DOHH2 (cell line): ENCODE data around the gene DLEC1.

Experiments
- H3F3A ChIP-seq: fragments of 200-600 bp; sonication (generic), shearing (Covaris generic); 2 replicates; pipeline ENCODE4 v1.6.0; 2016; ENCODE audit warnings: antibody characterized with exemption, mild to moderate bottlenecking; ENCODE audit not compliant: control insufficient read depth, insufficient read depth
- H3K27ac ChIP-seq: fragments of 200-600 bp; sonication (generic); 2 replicates; pipeline ENCODE4 v1.5.1; 2014; ENCODE audit warnings: low read depth, mild to moderate bottlenecking, low read length, moderate library complexity
- H3K27me3 ChIP-seq: fragments of 200-600 bp; sonication (generic); 2 replicates; pipeline ENCODE4 v1.6.1; 2014; ENCODE audit warnings: mild to moderate bottlenecking, low read length, mixed read lengths; ENCODE audit not compliant: control insufficient read depth
- H3K36me3 ChIP-seq: fragments of 200-600 bp; sonication (generic); 2 replicates; pipeline ENCODE4 v1.6.1; 2014; ENCODE audit warnings: mild to moderate bottlenecking, low read length, moderate library complexity, mixed read lengths; ENCODE audit not compliant: control insufficient read depth
- H3K4me1 ChIP-seq: fragments of 200-600 bp; sonication (generic); 2 replicates; pipeline ENCODE4 v1.6.1; 2014; ENCODE audit warnings: mild to moderate bottlenecking, low read length, mixed read lengths; ENCODE audit not compliant: control insufficient read depth
- H3K4me2 ChIP-seq: fragments of 200-600 bp; sonication (generic); 2 replicates; pipeline ENCODE4 v1.6.0; 2014; ENCODE audit warnings: mild to moderate bottlenecking, low read length, moderate library complexity
- H3K4me3 ChIP-seq: fragments of 200-600 bp; sonication (generic); 2 replicates; pipeline ENCODE4 v1.5.1; 2014; ENCODE audit warnings: mild to moderate bottlenecking, low read length, mixed read lengths
- H3K79me2 ChIP-seq: fragments of 200-600 bp; sonication (generic); 2 replicates; pipeline ENCODE4 v1.6.1; 2014; ENCODE audit warnings: mild to moderate bottlenecking, low read length, mixed read lengths; ENCODE audit not compliant: control insufficient read depth
- H3K9me2 ChIP-seq: fragments of 200-600 bp; sonication (generic); replicated peaks from 2 replicates; pipeline ENCODE4 v1.6.1; 2014; ENCODE audit warnings: mild to moderate bottlenecking, low read length, mixed read lengths; ENCODE audit not compliant: control insufficient read depth
- H3K9me3 ChIP-seq: fragments of 200-600 bp; sonication (generic); 2 replicates; pipeline ENCODE4 v1.6.1; 2014; ENCODE audit warnings: antibody characterized with exemption, low read length, mixed read lengths; ENCODE audit not compliant: control insufficient read depth, insufficient read depth
- H4K20me1 ChIP-seq: fragments of 200-600 bp; sonication (generic); 2 replicates; pipeline ENCODE4 v1.6.0; 2014; ENCODE audit warnings: low read depth, mild to moderate bottlenecking, antibody characterized with exemption, low read length, moderate library complexity; ENCODE audit not compliant: control insufficient read depth, insufficient read depth
- CTCF ChIP-seq: fragments of 200-600 bp; sonication (generic); IDR thresholded peaks from one replicate; pipeline ENCODE4 v1.5.1; 2014; ENCODE audit warnings: antibody characterized with exemption, mild to moderate bottlenecking, low read depth, low read length; ENCODE audit not compliant: poor library complexity, severe bottlenecking
- EZH2phosphoT487 ChIP-seq: fragments of 200-600 bp; sonication (generic); IDR thresholded peaks from 2 replicates; pipeline ENCODE4 v1.6.1; 2017; ENCODE audit warnings: borderline replicate concordance, mild to moderate bottlenecking, antibody characterized with exemption, low read length, moderate library complexity, mixed read lengths

Gene DLEC1

GRCh38 chr3:37993067-37993455 lies 45.9 kb upstream of the DLEC1 start:
- peak overlapping the region; percentile 86; the same call in 1 of the 2 replicates for H3K4me3 ChIP-seq
- H3K4me2 ChIP-seq = peak overlapping the region; percentile 82
- peaks cover 23% of the 10 kb centered on the region for H3K4me1 ChIP-seq

GRCh38 chr3:37993460-37993819 lies 45.6 kb upstream of the DLEC1 start:
- Histone ChIP-seq H3K36me3 (peaks cover 26% of the 10 kb centered on the region), H3K27me3 (no peaks in the 10 kb centered on the region), H3K4me2 (peak overlapping the region; percentile 82), H3K9me2 (no peaks in the 10 kb centered on the region), H3K9me3 (no peaks in the 10 kb centered on the region), H3K4me3 (peak overlapping the region; percentile 86), H3K79me2 (peaks cover 11% of the 10 kb centered on the region), H4K20me1 (no peaks in the 10 kb centered on the region), H3K27ac (no peak overlapping the region), H3K4me1 (peaks cover 27% of the 10 kb centered on the region), H3F3A (no peaks in the 10 kb centered on the region; the same call in 1 of the 2 replicates)
- TF ChIP-seq EZH2phosphoT487 (no peak), CTCF (no peak)

More at GRCh38 chr3:37993067-37993455, 45.9 kb upstream of the DLEC1 start:
- peaks cover 11% of the 10 kb centered on the region for H3K79me2 ChIP-seq
- no peak overlapping the region for H3K27ac ChIP-seq
- no peaks in the 10 kb centered on the region for H3K9me3 ChIP-seq
- no peaks in the 10 kb centered on the region for H4K20me1 ChIP-seq
- H3K36me3 ChIP-seq = peaks cover 23% of the 10 kb centered on the region
- H3K27me3 ChIP-seq = no peaks in the 10 kb centered on the region
- no peaks in the 10 kb centered on the region for H3K9me2 ChIP-seq
- H3F3A ChIP-seq = no peaks in the 10 kb centered on the region; the same call in 1 of the 2 replicates
- TF ChIP-seq EZH2phosphoT487 (no peak), CTCF (no peak)

- Histone ChIP-seq H3K27me3 (no peaks in the 10 kb centered on the region), H3K27ac (peak overlapping the region; percentile 44; the same call in 1 of the 2 replicates), H3K4me1 (peaks cover 30% of the 10 kb centered on the region), H3F3A (no peaks in the 10 kb centered on the region; the same call in 1 of the 2 replicates), H4K20me1 (no peaks in the 10 kb centered on the region), H3K9me2 (no peaks in the 10 kb centered on the region), H3K4me3 (peak overlapping the region; percentile 86), H3K4me2 (peak overlapping the region; percentile 82), H3K36me3 (peaks cover 26% of the 10 kb centered on the region), H3K9me3 (no peaks in the 10 kb centered on the region), H3K79me2 (peaks cover 11% of the 10 kb centered on the region)
- TF ChIP-seq EZH2phosphoT487 = no peak
- TF ChIP-seq CTCF = no peak
Measured at GRCh38 chr3:37993820-37994638, 45.0 kb upstream of the DLEC1 start.
